ENCODE data around the gene SMAD2.

- no peak for TF ChIP-seq EZH2phosphoT487 (IDR thresholded peaks at IDR 0.05; ENCODE audit: low read length)
- TF ChIP-seq, protein P1, sequence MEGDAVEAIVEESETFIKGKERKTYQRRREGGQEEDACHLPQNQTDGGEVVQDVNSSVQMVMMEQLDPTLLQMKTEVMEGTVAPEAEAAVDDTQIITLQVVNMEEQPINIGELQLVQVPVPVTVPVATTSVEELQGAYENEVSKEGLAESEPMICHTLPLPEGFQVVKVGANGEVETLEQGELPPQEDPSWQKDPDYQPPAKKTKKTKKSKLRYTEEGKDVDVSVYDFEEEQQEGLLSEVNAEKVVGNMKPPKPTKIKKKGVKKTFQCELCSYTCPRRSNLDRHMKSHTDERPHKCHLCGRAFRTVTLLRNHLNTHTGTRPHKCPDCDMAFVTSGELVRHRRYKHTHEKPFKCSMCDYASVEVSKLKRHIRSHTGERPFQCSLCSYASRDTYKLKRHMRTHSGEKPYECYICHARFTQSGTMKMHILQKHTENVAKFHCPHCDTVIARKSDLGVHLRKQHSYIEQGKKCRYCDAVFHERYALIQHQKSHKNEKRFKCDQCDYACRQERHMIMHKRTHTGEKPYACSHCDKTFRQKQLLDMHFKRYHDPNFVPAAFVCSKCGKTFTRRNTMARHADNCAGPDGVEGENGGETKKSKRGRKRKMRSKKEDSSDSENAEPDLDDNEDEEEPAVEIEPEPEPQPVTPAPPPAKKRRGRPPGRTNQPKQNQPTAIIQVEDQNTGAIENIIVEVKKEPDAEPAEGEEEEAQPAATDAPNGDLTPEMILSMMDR (IDR thresholded peaks at IDR 0.05; ENCODE audit: low read length): no peak
Observed at GRCh38 chr18:47968721-47969120, 38.3 kb upstream of the SMAD2 start.
